Brain pericyte (primary cell): Measurements from ENCODE around the gene PRRT1B.
"Not testable (repeated sequence)": the region's sequence is repeated elsewhere in the genome, so short reads cannot be mapped to it uniquely, and the experiment has no call there.

Source experiments
- DNase-seq: peaks from one replicate; pipeline ENCODE4 v3.0.0-alpha.2; 2012; ENCODE audit warnings: low read depth, low spot score

The PRRT1B gene

DNA sequence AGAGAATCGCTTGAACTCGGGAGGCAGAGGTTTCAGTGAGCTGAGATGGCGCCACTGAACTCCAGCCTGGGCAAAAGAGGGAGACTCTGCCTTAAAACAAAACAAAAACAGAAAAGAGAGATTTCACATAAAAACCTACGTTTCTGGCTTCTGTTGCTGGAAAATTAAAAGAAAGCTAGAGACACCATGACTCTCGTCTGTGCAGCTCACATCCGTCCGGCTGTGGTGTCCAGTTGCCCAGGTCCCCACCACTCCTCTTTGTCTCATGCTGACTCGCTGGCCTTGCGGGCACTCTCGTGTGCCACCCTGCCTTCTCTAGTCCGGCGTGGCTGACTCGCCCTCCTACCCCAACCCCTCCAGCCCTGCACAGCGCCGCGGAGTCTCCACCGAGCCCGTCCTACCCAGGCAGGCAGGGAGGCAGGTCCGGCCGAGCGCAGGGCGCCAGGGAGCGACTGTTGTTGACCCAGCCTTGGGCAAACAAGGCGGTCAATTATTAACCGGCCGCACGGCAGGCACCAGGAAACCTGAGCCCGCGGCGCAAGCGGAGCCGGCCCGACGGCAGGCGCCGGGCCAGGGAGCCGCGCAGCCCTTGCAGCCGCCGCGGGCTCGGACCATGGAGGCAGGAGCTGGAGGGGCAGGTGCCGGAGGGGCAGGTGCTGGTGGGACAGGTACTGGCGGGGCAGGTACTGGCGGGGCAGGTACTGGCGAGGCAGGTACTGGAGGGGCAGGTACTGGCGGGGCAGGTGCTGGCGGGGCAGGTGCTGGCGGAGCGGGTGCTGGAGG, at the start of gene PRRT1B:
Gene PRRT1B, plus strand, starts transcription at position 521 of the 783 bp plus-strand sequence. Its CDS starts 93 bp downstream, at position 614.
- DNase-seq, result no peak

DNA sequence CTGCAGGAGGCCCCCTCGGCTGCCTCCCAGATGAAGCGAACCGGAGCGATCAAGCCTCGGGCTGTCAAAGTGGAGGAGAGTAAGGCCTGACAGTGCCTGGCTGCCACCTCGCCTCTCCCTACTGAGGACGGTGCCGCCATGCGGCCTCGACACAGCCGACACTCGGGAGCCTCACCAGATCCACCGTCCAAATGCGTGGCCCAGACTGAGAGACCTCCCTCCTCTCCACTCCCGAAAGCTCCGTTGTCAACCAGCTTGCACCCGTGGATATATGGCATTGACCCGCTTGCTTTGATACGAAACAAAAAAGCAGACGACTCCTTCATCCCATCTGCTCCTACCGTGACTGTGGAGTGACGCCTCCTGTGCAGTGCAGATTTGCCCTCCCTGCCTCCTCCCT, 49.5 kb upstream of the PRRT1B start:
- no peak for DNase-seq

DNA sequence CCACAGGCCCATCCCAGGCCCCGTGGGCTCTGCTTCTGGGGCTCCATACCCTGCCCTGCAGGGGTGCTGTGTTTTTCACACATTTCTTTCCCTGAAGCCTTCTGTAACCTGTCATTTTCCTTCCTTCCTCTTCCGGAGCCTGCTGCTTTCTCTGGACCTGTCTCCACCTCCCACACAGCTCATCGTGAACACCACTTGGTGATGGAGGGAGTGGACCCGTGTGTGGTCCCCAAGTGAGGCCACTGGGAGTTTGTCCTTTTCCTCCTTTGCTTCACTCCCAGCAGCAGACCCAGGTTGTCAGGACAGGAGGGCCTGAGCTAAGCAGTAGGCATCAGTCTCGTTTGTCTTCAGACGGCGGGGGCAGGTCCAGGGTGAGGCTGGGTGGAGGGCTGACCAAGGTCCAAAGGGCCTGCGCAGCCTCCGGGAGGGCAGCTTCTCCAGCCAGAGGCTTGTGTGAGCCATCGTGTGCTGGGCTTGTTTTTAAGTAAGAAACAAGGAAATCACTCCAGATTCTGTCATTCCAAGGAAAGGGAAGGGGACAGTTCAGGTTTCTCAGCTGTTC, 48.4 kb upstream of the PRRT1B start:
- no peak for DNase-seq

DNA sequence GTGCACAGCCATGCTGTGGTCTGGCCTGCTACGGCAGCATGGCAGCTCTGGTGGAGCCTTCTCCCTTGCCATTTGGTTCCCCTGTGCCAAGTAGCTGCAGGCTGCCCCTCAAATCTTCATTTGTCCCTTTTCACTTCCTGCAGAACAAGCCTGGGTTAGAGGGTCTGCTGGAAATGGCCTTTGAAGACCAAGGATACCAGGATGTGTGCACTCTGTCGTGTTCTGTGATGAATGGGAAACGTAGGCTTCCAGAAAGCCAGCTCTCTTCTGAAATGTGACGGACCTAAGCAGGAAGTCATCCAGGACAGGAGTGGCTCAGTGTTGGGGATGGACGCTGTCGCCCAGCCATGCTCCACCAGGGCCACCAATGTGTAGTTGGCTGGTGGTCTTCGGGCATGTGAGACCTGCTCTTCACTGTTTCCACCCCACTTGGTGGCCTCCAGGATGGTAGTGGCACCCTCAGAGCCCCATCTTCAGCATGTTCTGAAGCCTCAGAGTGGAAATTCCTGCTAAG, 46.0 kb upstream of the PRRT1B start:
- DNase-seq, result no peak

DNA sequence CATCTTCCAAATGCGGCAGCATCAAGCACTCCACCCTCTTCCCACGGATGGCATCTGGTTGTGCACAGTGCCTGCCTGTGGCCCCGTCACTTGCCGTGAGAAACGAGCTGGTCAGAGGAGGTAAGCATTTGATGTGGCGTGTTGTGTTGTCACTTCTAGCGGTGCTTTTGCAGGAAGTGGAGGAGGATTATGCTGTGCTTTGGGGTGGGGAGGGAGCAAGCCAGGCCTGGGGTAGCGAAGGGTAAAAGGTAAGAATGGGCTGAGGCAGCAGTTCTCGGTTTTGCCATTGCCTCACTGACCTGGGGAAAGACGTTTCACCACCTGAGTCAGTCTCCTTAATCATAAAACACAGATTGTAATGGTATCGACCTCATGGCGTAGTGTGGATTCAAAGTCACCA, 44.9 kb upstream of the PRRT1B start:
- no peak for DNase-seq

DNA sequence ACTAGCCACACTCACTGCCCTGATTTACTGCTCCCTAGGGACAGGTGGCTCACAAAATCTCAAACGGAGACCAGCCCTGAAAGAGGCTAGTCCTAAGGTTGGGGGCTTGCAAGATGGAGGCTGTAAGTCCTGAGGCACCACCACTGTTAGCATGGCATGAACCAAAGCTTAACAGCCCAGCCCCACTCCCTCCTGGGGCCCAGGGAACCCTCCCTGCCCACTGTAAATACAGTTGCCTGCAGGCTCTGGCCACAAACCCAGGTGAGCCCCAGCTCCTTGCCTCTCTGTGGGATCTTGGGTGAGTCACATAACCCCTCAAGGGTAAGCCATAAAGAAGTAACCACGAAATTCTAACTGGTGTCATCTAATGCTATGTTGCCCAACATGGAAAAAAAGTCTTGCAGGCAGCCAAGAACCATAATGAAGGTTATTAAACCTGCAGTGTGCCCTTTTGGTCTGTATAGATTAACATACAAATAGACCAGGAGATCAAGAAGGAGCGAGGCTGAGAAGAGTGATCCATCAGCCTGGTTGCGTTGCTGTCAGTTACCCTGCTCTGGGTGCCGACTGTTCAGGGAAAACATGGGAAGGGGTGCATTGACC, 44.3 kb upstream of the PRRT1B start:
- no peak for DNase-seq

DNA sequence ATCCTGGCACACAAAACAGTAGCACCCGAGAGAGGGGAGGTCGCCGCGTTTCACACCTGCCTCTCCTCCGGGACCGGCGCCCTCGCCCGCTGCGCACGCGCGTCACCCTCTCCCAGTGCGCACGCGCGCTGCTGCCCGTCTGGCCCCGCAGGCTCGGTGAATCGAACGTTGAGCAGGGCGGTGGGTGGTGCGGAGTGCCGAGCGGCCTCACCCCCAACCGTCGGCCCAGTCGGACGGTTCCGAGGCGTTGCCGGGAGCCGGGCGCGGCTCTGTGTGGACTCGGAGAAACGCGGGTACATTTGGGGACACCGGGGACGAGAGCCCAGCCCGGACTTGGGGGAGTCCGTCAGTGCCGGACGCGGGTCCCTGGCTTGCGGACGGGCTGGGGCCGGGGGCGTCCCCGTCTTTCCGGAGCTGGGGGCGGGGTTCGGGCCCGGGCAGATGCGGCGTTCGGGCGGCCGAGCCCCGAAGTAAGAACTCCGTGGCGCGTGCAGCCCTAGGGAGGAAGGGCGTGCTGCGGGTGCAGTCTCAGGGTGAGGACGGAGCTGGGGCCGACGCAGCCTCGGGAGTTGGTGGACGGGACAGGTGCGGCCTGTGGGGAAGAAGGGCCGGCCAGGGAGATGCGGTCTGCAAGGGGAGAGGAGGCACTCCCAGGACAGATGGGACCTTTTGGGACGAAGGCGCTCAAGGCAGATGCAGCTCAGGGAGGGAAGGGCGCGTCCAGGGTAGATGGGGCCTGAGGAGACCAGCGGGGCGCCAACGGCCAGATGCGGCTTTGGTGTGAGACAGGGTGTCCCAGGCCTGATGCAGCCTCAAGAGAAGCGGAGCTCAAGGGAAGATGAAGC, 42.3 kb upstream of the PRRT1B start, which contains the start of gene POMT1:
Gene POMT1, plus strand, starts transcription at position 138 of the 845 bp plus-strand sequence. CDS start 1,301 bp downstream, outside the sequence.
- DNase-seq, result peak; percentile 43

DNA sequence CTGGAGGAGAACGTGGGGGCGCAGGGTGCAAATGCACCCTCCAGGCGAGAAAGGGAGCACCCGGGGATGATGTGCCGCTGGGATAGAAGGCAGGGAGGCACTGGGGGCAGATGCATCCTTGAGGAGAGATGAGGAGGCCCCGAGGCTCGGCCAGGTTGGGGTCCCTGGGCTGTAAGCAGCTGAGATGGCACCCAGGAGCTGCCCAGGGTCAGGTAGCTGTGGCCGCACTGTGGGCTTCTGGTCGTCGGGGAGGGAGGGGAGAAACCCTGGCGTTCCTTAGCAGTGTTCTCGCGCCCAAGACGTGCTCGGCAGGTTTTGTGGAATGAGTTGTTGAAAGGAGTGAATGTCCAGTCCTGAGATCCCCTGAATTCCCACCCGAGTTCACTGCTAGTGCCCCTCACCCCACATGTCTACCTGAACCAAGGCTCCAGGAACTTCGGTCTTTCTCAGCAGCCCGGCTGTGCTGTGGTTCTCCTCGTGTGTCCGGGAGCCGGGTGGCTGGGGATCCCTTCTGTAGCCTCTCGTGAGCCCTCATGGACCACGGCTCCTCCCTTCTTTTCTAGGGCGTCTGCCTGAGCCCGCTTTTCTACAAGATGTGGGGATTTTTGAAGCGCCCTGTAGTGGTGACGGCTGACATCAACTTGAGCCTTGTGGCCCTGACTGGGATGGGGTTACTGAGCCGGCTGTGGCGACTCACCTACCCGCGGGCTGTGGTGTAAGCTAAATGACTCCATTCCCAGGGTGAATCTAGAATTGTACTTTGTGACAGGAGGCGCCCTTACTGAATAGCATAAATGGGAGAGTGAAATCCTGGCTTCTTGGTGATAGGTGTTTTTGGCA, 41.5 kb upstream of the PRRT1B start:
- DNase-seq, result no peak

DNA sequence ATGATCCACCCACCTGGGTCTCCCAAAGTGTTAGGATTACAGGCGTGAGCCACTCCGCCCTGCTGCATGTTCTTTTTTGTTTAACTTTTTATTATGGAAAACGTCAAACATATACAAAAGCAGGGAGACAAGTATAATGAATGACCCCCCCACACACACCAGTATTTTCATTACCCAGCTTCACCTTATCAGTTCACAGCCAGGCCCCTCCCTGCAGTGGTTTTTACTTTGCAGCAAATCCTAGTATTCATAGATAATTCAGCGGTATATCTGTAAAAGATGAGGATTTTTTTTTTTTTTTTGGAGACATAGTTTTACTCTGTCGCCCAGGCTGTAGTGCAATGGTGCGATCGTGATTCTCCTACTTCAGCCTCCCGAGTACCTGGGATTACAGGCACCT, 40.3 kb upstream of the PRRT1B start:
- DNase-seq, result no peak

DNA sequence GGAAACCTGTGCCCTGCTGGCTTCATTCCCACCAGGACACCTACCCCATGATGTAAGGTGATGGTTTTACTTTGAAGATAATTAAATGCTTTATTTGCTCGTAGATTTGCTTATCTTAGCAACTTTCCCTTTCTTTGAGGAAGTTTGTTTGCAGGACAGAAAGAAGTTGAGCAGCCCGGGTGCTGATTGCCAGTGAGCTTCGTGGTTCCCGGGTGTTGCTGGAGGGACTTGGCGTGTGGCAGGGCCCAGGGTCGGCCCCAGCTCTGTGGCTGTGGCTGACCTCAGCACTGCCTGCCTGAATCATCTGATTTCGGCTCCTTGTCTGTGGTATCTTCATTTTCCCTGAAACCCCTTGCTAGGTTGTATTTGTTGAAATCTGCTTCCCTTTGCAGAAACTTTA, 33.9 kb upstream of the PRRT1B start:
- no peak for DNase-seq

DNA sequence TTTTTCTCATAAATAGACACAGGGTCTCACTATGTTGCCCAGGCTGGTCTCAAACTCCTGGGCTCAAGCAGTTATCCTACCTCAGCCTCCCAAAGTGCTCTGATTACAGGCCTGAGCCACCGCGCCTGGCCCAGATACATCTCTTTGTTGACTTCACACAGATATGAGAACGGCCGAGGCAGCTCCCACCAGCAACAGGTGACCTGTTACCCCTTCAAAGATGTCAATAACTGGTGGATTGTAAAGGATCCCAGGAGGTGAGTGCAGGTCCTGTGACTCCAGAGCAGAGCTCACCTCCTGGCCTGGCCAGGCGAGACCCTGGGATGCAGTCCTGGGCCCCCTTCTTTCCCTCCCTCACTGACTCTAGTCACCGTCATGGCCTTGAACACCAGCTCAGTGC, 33.4 kb upstream of the PRRT1B start:
- DNase-seq, result no peak

DNA sequence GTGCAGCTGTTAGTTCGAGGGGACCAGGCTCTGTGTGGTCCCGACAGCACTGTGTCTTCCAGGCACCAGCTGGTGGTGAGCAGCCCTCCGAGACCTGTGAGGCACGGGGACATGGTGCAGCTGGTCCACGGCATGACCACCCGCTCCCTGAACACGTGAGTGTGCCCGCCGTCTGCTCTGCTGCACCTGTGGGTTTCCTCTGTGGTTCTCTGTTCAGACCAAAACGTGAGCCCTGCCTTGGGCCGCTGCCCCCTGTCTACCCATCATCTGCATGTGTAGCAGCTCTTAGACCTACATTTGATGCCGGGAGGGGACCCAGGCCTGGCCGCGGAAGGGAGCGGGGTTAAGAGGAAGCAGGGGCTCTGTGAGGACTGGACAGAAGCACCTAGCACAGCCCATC, 32.1 kb upstream of the PRRT1B start:
- no peak for DNase-seq

DNA sequence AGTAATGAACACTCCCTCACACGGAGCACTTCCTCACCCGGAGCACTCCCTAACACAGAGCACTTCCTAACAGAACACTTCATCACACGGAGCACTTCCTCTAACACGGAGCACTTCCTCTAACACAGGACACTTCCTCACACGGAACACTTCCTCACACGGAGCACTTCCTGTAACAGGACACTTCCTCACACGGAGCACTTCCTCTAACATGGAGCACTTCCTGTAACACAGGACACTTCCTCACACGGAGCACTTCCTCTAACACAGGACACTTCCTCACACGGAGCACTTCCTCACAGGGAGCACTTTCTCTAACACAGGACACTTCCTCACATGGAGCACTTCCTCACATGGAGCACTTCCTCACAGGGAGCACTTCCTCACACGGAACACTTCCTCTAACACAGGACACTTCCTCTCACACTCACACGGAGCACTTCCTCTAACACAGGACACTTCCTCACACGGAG, 29.7 kb upstream of the PRRT1B start:
- not testable (repeated sequence) for DNase-seq

DNA sequence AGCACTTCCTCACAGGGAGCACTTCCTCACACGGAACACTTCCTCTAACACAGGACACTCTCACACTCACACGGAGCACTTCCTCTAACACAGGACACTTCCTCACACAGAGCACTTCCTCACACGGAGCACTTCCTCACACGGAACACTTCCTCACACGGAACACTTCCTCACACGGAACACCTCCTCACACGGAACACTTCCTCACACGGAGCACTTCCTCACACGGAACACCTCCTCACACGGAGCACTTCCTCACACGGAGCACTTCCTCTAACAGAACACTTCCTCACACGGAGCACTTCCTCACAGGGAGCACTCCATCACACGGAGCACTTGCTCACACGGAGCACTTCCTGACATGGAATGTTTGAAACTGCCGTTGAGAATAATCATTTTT, 29.2 kb upstream of the PRRT1B start:
- no peak for DNase-seq

DNA sequence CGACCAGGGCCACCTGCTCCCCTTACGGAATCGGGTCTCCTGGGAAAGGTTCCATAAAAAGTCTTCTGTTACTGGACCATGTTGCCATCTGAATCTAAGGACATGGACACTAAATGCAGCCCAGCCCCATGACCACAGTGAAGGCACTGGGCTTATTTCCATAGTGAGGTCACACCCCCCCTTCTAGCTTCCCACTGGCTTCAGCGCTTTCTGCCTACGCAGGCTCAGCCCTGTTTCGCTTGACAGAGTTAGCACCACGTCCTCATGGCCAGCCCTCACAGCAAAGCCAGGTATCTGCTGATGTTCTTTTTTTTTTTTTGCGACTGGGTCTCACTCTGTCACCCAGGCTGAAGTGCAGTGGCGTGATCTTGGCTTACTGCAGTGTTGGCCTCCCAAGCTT, 28.4 kb upstream of the PRRT1B start:
- no peak for DNase-seq

DNA sequence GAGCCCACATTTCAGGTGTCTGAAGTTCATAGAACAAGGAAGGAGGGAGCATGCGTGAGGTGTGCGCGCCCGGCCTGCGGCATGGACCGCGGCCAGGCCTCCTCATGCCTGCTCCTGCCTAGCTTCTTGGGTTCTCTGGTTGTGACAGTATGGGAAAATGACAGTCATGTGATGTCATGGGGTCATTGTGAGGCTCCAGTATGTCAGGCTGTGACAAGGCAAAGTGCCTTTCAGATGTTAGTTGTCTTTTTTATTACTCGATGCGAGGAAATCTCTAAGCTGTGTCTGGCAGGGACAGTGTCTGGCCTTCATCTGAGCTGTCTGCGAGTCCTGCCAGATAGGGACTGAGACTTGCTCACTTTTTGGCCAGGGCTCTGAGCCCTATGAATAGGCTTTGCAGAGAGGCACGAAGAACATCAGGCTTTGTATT, 27.5 kb upstream of the PRRT1B start:
- DNase-seq, result no peak

DNA sequence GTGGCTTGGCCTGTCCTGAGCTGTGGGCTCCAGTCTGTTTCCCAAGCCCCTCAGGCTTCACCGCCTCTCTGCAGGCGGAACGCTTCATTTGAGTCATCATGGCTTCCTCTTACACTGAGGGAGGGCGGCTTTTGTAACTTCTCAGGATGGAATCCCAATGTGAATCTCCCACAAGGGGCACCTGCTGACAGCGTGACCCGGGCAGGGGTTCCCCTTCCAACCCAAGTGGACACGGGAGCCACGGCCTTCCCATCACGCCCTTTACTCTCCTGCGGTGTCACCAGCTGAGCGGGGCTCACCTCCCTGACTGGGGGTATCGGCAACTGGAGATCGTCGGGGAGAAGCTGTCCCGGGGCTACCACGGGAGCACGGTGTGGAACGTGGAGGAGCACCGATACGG, 26.8 kb upstream of the PRRT1B start:
- DNase-seq, result no peak

DNA sequence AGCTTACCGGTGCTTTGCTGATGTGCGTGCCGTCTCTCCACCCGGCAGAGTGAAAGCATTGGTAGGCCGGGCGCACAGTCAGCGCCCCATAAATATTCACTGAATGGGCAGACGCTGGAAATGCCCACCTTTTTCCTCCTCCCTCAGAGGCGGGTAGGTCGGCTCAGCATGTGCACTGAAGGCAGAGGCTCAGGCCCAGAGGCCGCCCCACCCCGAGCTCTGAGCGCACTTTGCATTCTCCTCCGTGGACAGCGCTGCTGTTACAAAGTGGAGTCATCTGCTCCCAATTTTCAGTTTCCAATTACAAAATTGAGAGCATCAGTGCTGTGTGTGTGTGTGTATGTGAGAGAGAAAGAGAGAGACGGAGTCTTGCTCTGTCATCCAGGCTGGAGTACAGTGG, 24.8 kb upstream of the PRRT1B start:
- no peak for DNase-seq

DNA sequence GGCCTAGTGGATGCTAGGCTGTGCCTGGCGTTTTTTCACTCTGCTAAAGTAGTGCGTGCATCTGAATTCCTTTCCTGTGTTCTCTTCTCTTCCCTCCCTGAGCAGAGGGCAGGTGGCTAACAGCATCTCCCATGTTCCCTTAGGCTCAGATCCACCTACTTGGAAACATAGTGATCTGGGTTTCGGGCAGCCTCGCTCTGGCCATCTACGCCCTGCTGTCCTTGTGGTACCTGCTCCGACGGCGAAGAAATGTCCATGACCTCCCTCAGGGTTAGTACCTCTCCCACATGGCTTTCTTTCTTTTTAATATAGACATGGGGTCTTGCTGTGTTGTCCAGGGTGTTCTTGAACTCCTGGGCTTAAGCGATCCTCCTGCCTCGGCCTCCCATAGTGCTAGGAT, 24.1 kb upstream of the PRRT1B start:
- DNase-seq, result no peak

DNA sequence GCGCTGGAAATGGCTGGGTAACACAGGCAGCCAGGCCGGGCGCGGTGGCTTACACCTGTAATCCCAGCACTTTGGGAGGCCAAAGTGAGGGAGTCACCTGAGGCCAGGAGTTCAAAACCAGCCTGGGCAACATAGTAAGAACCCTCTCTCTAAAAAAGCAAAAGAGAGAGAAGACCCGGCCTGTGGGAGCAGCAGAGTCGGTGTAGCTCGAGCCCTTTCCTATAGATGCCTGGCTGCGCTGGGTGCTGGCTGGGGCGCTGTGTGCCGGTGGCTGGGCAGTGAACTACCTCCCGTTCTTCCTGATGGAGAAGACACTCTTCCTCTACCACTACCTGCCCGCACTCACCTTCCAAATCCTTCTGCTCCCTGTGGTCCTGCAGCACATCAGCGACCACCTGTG, 23.5 kb upstream of the PRRT1B start:
- no peak for DNase-seq
